ENCODE results near the gene HSBP1.
A peak's percentile ranks its signal among the peaks of the same experiment; 100 is the strongest.

The HSBP1 gene

DNA sequence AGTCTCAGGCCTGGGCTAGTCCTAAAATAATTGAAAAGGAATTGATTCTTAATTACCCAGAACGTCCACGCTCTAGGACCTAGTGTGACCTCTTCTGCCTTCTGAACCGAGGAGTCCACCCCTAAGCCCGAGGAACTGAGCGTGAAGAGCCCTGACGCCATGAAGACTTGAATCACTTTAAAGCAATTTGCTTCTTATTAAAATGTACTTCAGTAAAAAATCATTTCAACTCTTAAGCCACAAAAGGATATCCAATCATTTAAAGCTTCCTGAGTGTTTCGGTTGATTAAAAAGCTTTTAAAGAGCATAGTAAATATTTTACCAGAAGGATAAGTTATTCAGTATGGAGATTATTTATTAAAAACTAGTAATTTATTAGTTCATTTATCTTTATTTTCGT, 11.6 kb downstream of the HSBP1 start:
- no peak overlapping the region for H3K9ac ChIP-seq (ENCODE audit: low read depth, low read length)
- H3K9me3 ChIP-seq (ENCODE audit: insufficient read depth, low read depth, low read length), result no peaks in the 10 kb centered on the region
- H3K27ac ChIP-seq (ENCODE audit: low read depth, low read length), result no peak overlapping the region
- H3K36me3 ChIP-seq (ENCODE audit: insufficient read depth, low read length), result no peaks in the 10 kb centered on the region
- H3K27me3 ChIP-seq (ENCODE audit: insufficient read depth, low read length), result no peaks in the 10 kb centered on the region
- no peak overlapping the region for H3K4me3 ChIP-seq (ENCODE audit: low read length)
- 57% methylated on average over 6 of the region's 8 CpGs for WGBS
- H3K4me1 ChIP-seq (ENCODE audit: insufficient read depth, low read length), result peaks cover 11% of the 10 kb centered on the region

DNA sequence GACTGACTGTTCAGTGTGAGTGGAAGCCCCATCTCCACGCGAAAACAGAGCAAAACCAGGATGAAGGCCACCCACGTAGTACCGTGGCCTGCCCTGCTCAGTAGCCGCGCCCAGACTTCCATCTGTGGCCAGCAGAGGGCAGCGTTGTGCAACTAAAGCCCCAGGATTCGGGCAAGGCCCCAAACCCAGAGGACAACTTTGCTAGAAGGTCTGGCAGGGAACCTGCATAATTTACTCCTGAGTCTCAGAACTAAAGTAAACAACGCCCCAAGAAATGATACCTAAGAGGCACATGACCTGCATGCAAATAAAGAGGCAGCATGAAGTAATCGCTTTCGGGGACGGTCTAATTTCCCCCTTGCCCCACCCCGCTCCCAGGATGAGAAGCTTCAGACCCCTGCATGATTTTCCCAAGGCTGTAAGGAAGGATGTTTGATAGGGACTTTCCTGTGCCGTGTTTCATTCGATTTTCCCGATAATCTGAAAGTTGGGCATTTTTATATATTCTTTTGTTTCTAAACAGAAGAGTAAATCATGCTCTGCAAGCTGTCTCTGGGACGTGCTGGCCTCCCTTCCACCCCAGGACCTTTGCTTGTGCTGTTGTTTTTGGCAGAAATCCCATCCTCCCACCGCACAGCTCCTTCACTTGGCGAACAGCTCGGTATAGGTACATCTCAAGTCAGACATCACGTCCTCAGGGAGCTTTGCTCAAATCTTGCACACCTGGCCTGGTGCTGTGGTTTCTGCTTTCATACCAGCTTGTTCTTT, 18.6 kb downstream of the HSBP1 start:
- H3K9ac ChIP-seq (ENCODE audit: low read depth, low read length), result no peak overlapping the region
- H3K4me3 ChIP-seq (ENCODE audit: low read length), result no peak overlapping the region
- WGBS, result 51% methylated on average over 21 of the region's 21 CpGs
- H3K4me1 ChIP-seq (ENCODE audit: insufficient read depth, low read length), result peaks cover 11% of the 10 kb centered on the region; the same call in 1 of the 2 replicates
- no peaks in the 10 kb centered on the region for H3K27me3 ChIP-seq (ENCODE audit: insufficient read depth, low read length)
- no peaks in the 10 kb centered on the region for H3K9me3 ChIP-seq (ENCODE audit: insufficient read depth, low read depth, low read length)
- no peaks in the 10 kb centered on the region for H3K36me3 ChIP-seq (ENCODE audit: insufficient read depth, low read length)
- no peak overlapping the region for H3K27ac ChIP-seq (ENCODE audit: low read depth, low read length)

DNA sequence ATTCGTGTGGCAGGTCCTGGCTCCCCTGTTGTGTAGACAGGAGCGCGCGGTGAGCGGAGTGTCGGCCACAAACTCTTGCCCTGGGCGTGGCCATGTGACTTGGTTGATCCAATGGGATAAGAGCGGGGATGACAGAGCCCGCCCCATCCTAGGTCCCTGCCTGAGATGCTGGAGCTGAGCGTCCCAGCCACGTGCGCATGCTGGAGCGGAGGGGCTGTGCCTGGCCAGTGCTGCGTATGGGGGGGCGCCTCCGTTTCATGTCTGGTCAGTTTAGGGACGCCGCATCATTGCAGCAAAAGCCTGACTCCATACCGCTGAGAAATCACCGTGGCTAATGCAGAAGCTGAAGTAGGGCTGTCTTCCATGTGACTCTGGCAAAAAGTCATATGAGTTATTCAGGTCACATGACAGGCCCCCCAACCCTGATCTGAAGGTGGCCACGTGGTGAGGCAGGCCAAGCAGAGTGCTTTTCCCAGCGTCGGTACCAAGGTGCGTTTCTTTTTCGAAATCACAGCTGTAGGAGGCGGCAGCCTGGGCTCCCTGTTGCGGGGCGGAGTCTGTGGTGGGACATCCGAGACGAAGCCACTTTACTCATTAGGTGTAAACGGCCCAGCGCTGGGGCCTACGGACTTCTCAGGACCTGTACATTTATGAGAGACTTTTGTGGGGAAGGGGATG, 22.5 kb downstream of the HSBP1 start:
- no peaks in the 10 kb centered on the region for H3K36me3 ChIP-seq (ENCODE audit: insufficient read depth, low read length)
- no peak overlapping the region for H3K9ac ChIP-seq (ENCODE audit: low read depth, low read length)
- H3K4me3 ChIP-seq (ENCODE audit: low read length), result no peak overlapping the region
- WGBS, result 91% methylated on average over 33 of the region's 33 CpGs
- H3K27me3 ChIP-seq (ENCODE audit: insufficient read depth, low read length), result no peaks in the 10 kb centered on the region
- no peak overlapping the region for H3K27ac ChIP-seq (ENCODE audit: low read depth, low read length)
- H3K9me3 ChIP-seq (ENCODE audit: insufficient read depth, low read depth, low read length), result peaks cover 5% of the 10 kb centered on the region; the same call in 1 of the 2 replicates
- H3K4me1 ChIP-seq (ENCODE audit: insufficient read depth, low read length), result peaks cover 10% of the 10 kb centered on the region; the same call in 1 of the 2 replicates

DNA sequence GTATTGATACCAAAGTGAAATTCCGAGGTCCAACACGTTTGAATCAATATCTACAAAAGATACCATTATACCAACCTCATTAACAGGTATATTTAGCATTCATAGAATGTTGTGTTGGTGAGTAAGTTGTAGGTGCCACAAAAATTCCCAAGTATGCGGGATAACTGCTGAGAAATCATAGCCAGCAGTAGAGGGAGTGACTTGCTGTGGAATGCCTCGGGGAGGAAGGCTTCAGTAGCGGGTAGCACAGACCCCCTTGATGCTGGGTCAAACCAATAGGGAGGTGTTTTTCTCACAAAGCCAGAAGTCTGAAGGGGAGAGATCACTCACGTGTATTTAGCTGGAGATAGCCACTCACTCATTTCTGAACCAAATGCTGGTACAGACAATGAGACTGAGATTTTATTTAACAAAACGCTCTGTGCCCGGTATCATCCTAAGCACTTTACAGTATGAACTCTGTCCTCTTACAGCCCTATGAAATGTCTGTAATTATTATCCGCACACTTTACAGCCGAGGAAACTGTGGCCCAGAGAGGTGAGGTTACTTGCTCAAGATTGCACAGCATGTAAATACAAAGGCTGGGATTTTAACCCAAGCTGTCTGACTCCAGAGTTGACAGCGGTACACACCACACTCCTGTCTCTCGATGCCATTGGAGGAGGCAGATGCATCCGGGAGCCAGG, 23.1 kb downstream of the HSBP1 start:
- Histone ChIP-seq H3K9ac (ENCODE audit: low read depth, low read length) (no peak overlapping the region), H3K9me3 (ENCODE audit: insufficient read depth, low read depth, low read length) (peaks cover 5% of the 10 kb centered on the region; the same call in 1 of the 2 replicates), H3K27ac (ENCODE audit: low read depth, low read length) (no peak overlapping the region), H3K27me3 (ENCODE audit: insufficient read depth, low read length) (no peaks in the 10 kb centered on the region), H3K4me1 (ENCODE audit: insufficient read depth, low read length) (peaks cover 17% of the 10 kb centered on the region), H3K36me3 (ENCODE audit: insufficient read depth, low read length) (no peaks in the 10 kb centered on the region), H3K4me3 (ENCODE audit: low read length) (no peak overlapping the region)
- 85% methylated on average over 11 of the region's 13 CpGs for WGBS

DNA sequence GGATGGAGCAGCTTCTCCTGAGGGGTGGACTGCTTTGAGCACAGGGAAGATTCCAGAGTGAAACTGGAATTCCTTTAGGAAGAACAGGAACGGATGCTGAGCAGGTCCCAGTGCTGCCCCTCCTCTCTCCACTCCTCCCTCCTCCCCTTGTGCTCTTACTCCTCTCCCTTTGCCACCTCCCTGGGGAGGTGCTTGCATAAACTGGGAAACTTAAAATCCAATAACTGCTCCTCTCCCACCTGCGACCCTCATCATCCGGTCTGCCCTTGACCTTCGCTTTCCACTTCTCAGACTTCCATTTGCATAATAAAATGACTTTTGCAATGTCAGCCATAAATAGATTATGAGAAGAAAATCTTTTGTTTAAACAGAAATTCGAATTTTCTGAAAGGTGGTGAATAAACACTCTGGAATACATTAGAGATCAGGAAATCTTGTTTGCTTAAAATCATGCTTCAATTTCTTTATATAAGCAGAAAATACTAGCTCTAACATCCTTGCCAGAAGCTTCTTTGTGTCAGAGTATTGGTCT, 23.7 kb downstream of the HSBP1 start:
- Histone ChIP-seq H3K9me3 (ENCODE audit: insufficient read depth, low read depth, low read length) (peaks cover 5% of the 10 kb centered on the region; the same call in 1 of the 2 replicates), H3K4me3 (ENCODE audit: low read length) (no peak overlapping the region), H3K4me1 (ENCODE audit: insufficient read depth, low read length) (peaks cover 23% of the 10 kb centered on the region), H3K36me3 (ENCODE audit: insufficient read depth, low read length) (no peaks in the 10 kb centered on the region), H3K9ac (ENCODE audit: low read depth, low read length) (no peak overlapping the region), H3K27me3 (ENCODE audit: insufficient read depth, low read length) (no peaks in the 10 kb centered on the region), H3K27ac (ENCODE audit: low read depth, low read length) (no peak overlapping the region)
- WGBS, result 83% methylated on average over 5 of the region's 5 CpGs

DNA sequence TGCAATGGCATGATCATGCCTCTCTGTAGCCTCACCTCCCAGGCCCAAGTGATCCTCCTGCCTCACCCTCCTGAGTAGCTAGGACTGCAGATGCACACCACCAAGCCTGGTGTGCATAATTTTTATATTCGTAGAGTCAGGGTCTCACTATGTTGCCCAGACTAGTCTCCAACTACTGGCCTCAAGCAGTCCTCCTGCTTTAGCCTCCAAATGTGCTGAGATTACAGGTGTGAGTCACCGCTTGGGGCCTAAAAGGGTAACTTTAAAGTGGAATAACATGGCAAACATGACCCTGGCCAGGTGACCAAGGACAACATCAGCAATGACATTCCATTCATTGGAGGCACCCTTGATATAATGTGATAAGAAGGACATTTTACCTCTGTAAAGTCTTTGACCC, 26.1 kb downstream of the HSBP1 start:
- no peak overlapping the region for H3K4me3 ChIP-seq (ENCODE audit: low read length)
- peaks cover 5% of the 10 kb centered on the region; the same call in 1 of the 2 replicates for H3K9me3 ChIP-seq (ENCODE audit: insufficient read depth, low read depth, low read length)
- WGBS, result 90% methylated on average over 2 of the region's 2 CpGs
- H3K4me1 ChIP-seq (ENCODE audit: insufficient read depth, low read length), result peaks cover 31% of the 10 kb centered on the region
- no peak overlapping the region for H3K9ac ChIP-seq (ENCODE audit: low read depth, low read length)
- no peak overlapping the region for H3K27ac ChIP-seq (ENCODE audit: low read depth, low read length)
- no peaks in the 10 kb centered on the region for H3K36me3 ChIP-seq (ENCODE audit: insufficient read depth, low read length)
- H3K27me3 ChIP-seq (ENCODE audit: insufficient read depth, low read length), result no peaks in the 10 kb centered on the region

DNA sequence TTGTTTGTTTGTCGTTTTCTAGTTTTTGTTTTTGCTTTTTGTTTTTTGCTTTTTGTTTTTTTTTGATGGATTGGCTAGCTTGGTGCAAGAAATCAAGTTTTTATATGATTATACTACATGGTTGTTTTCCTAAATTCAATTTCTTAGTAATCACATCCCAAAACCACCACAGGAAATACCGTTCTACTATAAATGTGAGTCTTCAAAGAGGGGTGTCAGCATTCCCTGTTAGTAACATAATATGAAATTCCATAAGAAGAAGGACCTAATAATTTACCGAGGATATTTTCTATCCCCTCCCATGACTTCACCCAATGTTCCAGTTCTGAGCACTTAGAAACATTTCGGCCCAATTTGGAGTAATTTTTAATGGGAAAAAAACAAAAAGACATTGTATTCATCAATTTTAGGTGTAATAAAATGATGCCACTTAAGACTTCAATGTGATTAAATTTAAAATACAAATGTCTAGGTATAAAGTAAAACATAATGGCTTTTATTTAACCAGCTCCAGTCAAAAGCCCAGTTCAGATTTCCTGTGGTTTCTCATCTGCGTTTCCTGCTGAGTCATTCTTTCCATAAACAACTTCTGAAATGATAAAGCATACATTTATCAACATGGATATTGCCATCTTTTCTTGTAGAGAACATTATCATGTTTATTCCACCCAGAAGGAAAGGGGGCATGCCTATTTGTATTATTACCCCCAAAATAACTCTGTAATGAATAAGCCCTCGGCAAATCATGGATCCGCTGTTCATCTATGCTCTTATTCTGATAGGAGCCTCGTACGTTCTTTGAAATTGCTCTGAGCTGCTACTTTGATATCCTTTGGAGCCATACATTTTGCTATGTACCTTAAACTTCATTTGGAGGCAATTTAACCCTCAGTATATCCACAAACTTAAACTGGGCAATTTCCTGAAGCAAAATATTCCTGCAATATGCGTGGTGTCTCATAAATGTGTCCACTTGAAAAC, 28.1 kb downstream of the HSBP1 start:
- H3K4me1 ChIP-seq (ENCODE audit: insufficient read depth, low read length), result peaks cover 42% of the 10 kb centered on the region
- peaks cover 5% of the 10 kb centered on the region; the same call in 1 of the 2 replicates for H3K9me3 ChIP-seq (ENCODE audit: insufficient read depth, low read depth, low read length)
- 0 out of 2 replicates have a peak overlapping the region, but pooled peaks have one; percentile 14 for H3K27ac ChIP-seq (ENCODE audit: low read depth, low read length)
- no peak overlapping the region for H3K4me3 ChIP-seq (ENCODE audit: low read length)
- no peak overlapping the region for H3K9ac ChIP-seq (ENCODE audit: low read depth, low read length)
- 93% methylated on average over 7 of the region's 10 CpGs for WGBS
- H3K27me3 ChIP-seq (ENCODE audit: insufficient read depth, low read length), result no peaks in the 10 kb centered on the region
- no peaks in the 10 kb centered on the region for H3K36me3 ChIP-seq (ENCODE audit: insufficient read depth, low read length)

DNA sequence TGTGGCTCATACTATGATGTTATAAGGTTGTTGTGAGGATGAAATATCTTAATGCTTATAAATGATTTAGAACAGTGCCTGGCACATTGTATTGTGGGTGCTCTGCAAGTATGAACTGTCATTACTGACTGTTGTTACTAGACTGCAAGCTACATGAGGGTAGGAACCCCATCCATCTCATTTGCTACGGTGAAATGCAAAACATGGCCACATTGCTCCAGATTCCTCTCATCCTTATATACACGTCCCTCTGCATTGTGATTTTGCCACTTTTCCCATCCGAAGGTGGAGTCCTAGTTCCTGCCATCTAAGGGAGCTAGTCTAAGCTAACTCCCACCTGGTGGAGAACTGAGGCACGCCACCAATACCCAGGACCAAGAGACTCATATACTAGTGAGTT, 29.8 kb downstream of the HSBP1 start:
- no peak overlapping the region for H3K27ac ChIP-seq (ENCODE audit: low read depth, low read length)
- H3K9ac ChIP-seq (ENCODE audit: low read depth, low read length), result no peak overlapping the region
- no peaks in the 10 kb centered on the region for H3K36me3 ChIP-seq (ENCODE audit: insufficient read depth, low read length)
- WGBS, result 93% methylated on average over 4 of the region's 4 CpGs
- H3K4me1 ChIP-seq (ENCODE audit: insufficient read depth, low read length), result peaks cover 52% of the 10 kb centered on the region
- H3K27me3 ChIP-seq (ENCODE audit: insufficient read depth, low read length), result no peaks in the 10 kb centered on the region
- peaks cover 5% of the 10 kb centered on the region; the same call in 1 of the 2 replicates for H3K9me3 ChIP-seq (ENCODE audit: insufficient read depth, low read depth, low read length)
- H3K4me3 ChIP-seq (ENCODE audit: low read length), result no peak overlapping the region

DNA sequence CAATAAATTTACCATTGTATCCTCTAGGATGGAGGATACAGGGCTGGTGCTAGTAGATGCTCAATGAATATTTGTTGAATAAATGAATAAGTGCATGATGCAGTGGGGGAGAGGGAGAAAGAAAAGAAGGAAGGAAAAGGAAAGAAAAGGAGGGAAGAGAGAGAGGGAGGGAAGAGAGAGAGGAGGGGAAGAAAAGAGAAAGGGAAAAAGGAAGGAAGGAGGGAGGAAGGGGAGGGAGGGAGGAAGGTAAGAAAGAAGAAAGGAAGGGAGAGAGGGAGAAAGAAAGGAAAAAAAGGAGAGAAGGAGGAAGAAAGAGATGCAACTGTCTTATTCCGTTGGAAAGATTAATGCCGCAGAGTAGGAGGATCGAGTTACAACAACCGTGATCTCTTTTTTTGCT, 30.4 kb downstream of the HSBP1 start:
- no peak overlapping the region for H3K9ac ChIP-seq (ENCODE audit: low read depth, low read length)
- no peak overlapping the region for H3K27ac ChIP-seq (ENCODE audit: low read depth, low read length)
- peaks cover 3% of the 10 kb centered on the region; the same call in 1 of the 2 replicates for H3K9me3 ChIP-seq (ENCODE audit: insufficient read depth, low read depth, low read length)
- H3K36me3 ChIP-seq (ENCODE audit: insufficient read depth, low read length), result no peaks in the 10 kb centered on the region
- 95% methylated on average over 4 of the region's 4 CpGs for WGBS
- no peak overlapping the region for H3K4me3 ChIP-seq (ENCODE audit: low read length)
- H3K4me1 ChIP-seq (ENCODE audit: insufficient read depth, low read length), result peaks cover 58% of the 10 kb centered on the region
- no peaks in the 10 kb centered on the region for H3K27me3 ChIP-seq (ENCODE audit: insufficient read depth, low read length)

DNA sequence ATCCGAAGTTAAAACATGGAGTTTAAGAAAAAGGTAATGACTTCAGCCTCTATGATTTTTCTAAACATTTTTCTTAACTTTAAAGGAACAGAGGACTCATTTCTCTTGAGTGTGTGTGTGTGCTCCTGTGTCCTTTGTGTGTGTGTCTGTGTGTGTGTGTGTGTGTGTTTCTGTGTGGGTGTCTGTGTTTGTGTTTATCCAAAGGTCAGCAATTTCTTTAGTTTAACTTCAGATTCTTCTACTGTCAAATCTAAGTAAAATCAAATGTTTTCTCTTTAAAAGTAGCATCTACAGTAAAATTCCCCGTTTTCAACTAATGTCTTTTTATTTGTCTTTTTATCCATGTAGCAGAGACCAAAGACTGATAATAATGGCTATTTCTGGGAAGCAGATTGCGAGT, 31.8 kb downstream of the HSBP1 start:
- Histone ChIP-seq H3K27me3 (ENCODE audit: insufficient read depth, low read length) (no peaks in the 10 kb centered on the region), H3K4me3 (ENCODE audit: low read length) (no peak overlapping the region), H3K36me3 (ENCODE audit: insufficient read depth, low read length) (no peaks in the 10 kb centered on the region), H3K27ac (ENCODE audit: low read depth, low read length) (peak overlapping the region; percentile 86), H3K9ac (ENCODE audit: low read depth, low read length) (peak overlapping the region; percentile 57), H3K9me3 (ENCODE audit: insufficient read depth, low read depth, low read length) (no peaks in the 10 kb centered on the region), H3K4me1 (ENCODE audit: insufficient read depth, low read length) (peaks cover 67% of the 10 kb centered on the region)
- 80% methylated on average over 1 of the region's 3 CpGs for WGBS

All from HUES64 (cell line).